ENCODE results near the gene MARVELD1.

DNA sequence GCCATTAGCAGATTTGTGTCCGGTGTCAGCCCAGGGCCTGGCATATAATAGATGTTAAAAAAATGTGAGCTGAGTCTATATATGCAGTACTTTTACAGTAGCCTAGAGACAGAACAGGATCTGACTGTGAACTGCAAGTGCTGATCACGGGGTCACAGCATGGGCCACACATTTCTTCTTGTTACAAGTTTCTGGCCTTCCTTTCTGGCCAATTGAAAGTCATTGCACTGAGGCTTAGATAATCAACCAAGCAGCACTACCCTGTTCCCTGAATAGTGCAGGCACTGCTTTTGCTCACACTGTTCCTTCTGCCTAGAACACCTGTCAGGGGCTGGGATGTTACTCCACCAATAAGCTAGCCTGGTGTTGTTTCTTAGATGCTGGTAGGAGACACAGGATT, 5.4 kb upstream of the MARVELD1 start:
- TF ChIP-seq, protein P1, sequence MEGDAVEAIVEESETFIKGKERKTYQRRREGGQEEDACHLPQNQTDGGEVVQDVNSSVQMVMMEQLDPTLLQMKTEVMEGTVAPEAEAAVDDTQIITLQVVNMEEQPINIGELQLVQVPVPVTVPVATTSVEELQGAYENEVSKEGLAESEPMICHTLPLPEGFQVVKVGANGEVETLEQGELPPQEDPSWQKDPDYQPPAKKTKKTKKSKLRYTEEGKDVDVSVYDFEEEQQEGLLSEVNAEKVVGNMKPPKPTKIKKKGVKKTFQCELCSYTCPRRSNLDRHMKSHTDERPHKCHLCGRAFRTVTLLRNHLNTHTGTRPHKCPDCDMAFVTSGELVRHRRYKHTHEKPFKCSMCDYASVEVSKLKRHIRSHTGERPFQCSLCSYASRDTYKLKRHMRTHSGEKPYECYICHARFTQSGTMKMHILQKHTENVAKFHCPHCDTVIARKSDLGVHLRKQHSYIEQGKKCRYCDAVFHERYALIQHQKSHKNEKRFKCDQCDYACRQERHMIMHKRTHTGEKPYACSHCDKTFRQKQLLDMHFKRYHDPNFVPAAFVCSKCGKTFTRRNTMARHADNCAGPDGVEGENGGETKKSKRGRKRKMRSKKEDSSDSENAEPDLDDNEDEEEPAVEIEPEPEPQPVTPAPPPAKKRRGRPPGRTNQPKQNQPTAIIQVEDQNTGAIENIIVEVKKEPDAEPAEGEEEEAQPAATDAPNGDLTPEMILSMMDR (IDR thresholded peaks at IDR 0.05), result no peak
- no peak for TF ChIP-seq ZFX (IDR thresholded peaks at IDR 0.05; ENCODE audit: borderline replicate concordance)
